SK-N-SH treated with all-trans-retinoic acid at 6 μM for 48 hours (cell line): Measurements from ENCODE around the gene PABPN1L.

Experiments used
- ATAC-seq: fragments of 200-7000 bp; cut with Tn5 transposase; 3 replicates; pipeline ENCODE4 v1.9.1; 2020; ENCODE audit warnings: mild to moderate bottlenecking, moderate library complexity
- ARNTL ChIP-seq: fragments of 450-650 bp; formaldehyde crosslinking; IDR thresholded peaks from 2 replicates; pipeline ENCODE4 v1.5.0; 2020; ENCODE audit warnings: low read depth, mild to moderate bottlenecking, moderate library complexity, borderline replicate concordance
- BACH2 ChIP-seq: fragments of 250-450 bp; sonication (Bioruptor Pico); IDR thresholded peaks from 2 replicates; pipeline ENCODE4 v1.9.0; 2021; ENCODE audit warnings: mild to moderate bottlenecking, borderline replicate concordance
- CREB5 ChIP-seq: fragments of 250-450 bp; sonication (Bioruptor Pico); IDR thresholded peaks from 2 replicates; pipeline ENCODE4 v1.5.1; 2020; ENCODE audit warnings: low read depth, mild to moderate bottlenecking, moderate library complexity
- CSDC2 ChIP-seq: fragments of 250-450 bp; sonication (Bioruptor Pico); IDR thresholded peaks from 2 replicates; pipeline ENCODE4 v1.5.0; 2020; ENCODE audit warnings: mild to moderate bottlenecking, moderate library complexity
- ESRRG ChIP-seq: fragments of 250-450 bp; sonication (Bioruptor Pico); IDR thresholded peaks from 2 replicates; pipeline ENCODE4 v1.6.1; 2021; ENCODE audit warnings: mild to moderate bottlenecking
- GLIS3 ChIP-seq: fragments of 250-450 bp; sonication (Bioruptor Pico); IDR thresholded peaks from 2 replicates; pipeline ENCODE4 v1.5.0; 2020; ENCODE audit warnings: mild to moderate bottlenecking, moderate library complexity
- ISL1 ChIP-seq: fragments of 250-450 bp; sonication (Bioruptor Pico); IDR thresholded peaks from 2 replicates; pipeline ENCODE4 v2.1.2; 2022; ENCODE audit warnings: mild to moderate bottlenecking, moderate library complexity
- OSR1 ChIP-seq: fragments of 250-450 bp; sonication (Bioruptor Pico); IDR thresholded peaks from 2 replicates; pipeline ENCODE4 v1.8.0; 2022; ENCODE audit warnings: moderate library complexity, mild to moderate bottlenecking, inconsistent platforms
- PATZ1 ChIP-seq: fragments of 250-450 bp; sonication (Bioruptor Pico); IDR thresholded peaks from 2 replicates; pipeline ENCODE4 v1.8.0; 2020; ENCODE audit warnings: mild to moderate bottlenecking, moderate library complexity, borderline replicate concordance
- POU6F1 ChIP-seq: fragments of 250-450 bp; sonication (Bioruptor Pico); IDR thresholded peaks from 2 replicates; pipeline ENCODE4 v1.8.0; 2021; ENCODE audit warnings: low read depth, mild to moderate bottlenecking, moderate library complexity, borderline replicate concordance
- PPARA ChIP-seq: fragments of 250-450 bp; sonication (Bioruptor Pico); IDR thresholded peaks from 2 replicates; pipeline ENCODE4 v1.5.0; 2020; ENCODE audit warnings: mild to moderate bottlenecking, borderline replicate concordance
- RARB ChIP-seq: fragments of 250-450 bp; sonication (Bioruptor Pico); IDR thresholded peaks from 2 replicates; pipeline ENCODE4 v1.8.0; 2021; ENCODE audit warnings: mild to moderate bottlenecking, moderate library complexity
- SNAI2 ChIP-seq: fragments of 250-450 bp; sonication (Bioruptor Pico); IDR thresholded peaks from 2 replicates; pipeline ENCODE4 v1.5.0; 2020; ENCODE audit warnings: mild to moderate bottlenecking, moderate library complexity
- TCF4 ChIP-seq: fragments of 250-450 bp; sonication (Bioruptor Pico); IDR thresholded peaks from 2 replicates; pipeline ENCODE4 v1.8.0; 2021; ENCODE audit warnings: mild to moderate bottlenecking, moderate library complexity, borderline replicate concordance
- TOX ChIP-seq: fragments of 250-450 bp; sonication (Bioruptor Pico); IDR thresholded peaks from 2 replicates; pipeline ENCODE4 v1.8.0; 2021; ENCODE audit warnings: mild to moderate bottlenecking, moderate library complexity, borderline replicate concordance
- TSHZ2 ChIP-seq: fragments of 250-450 bp; sonication (Bioruptor Pico); IDR thresholded peaks from 2 replicates; pipeline ENCODE4 v1.5.0; 2020; ENCODE audit warnings: mild to moderate bottlenecking, moderate library complexity
- ZC3H10 ChIP-seq: fragments of 250-450 bp; sonication (Bioruptor Pico); IDR thresholded peaks from 2 replicates; pipeline ENCODE4 v1.5.1; 2021; ENCODE audit warnings: mild to moderate bottlenecking, moderate library complexity
- ZFP30 ChIP-seq: fragments of 450-650 bp; formaldehyde crosslinking; IDR thresholded peaks from 2 replicates; pipeline ENCODE4 v1.5.0; 2022; ENCODE audit warnings: mild to moderate bottlenecking, moderate library complexity
- ZNF565 ChIP-seq: fragments of 450-650 bp; formaldehyde crosslinking; conservative IDR thresholded peaks from 2 replicates; pipeline ENCODE4 v1.5.0; 2020; ENCODE audit warnings: low read depth, mild to moderate bottlenecking, moderate library complexity
- ZNF70 ChIP-seq: fragments of 450-650 bp; formaldehyde crosslinking; IDR thresholded peaks from 2 replicates; pipeline ENCODE4 v1.5.0; 2020; ENCODE audit warnings: mild to moderate bottlenecking, moderate library complexity
- ZNF8 ChIP-seq: fragments of 450-650 bp; formaldehyde crosslinking; IDR thresholded peaks from 2 replicates; pipeline ENCODE4 v1.5.0; 2020; ENCODE audit warnings: mild to moderate bottlenecking, moderate library complexity
- TF ChIP-seq, protein P1 (sequence below): fragments of 250-450 bp; sonication (Bioruptor Pico); IDR thresholded peaks from 2 replicates; pipeline ENCODE4 v1.5.1; 2021; ENCODE audit warnings: mild to moderate bottlenecking, moderate library complexity

The PABPN1L gene

GRCh38 chr16:88911136-88911945, 44.9 kb upstream of the PABPN1L start:
- no peak for TF ChIP-seq ISL1 (CRISPR knock-in tag)
- no peak for TF ChIP-seq RARB (CRISPR knock-in tag)
- TF ChIP-seq ZNF565 (CRISPR knock-in tag): no peak
- no peak for TF ChIP-seq ARNTL (CRISPR knock-in tag)
- TF ChIP-seq POU6F1 (CRISPR knock-in tag): no peak
- no peak for TF ChIP-seq TOX (CRISPR knock-in tag)
- TF ChIP-seq CREB5 (CRISPR knock-in tag): no peak
- no peak for TF ChIP-seq ESRRG (CRISPR knock-in tag)
- TF ChIP-seq, protein P1, sequence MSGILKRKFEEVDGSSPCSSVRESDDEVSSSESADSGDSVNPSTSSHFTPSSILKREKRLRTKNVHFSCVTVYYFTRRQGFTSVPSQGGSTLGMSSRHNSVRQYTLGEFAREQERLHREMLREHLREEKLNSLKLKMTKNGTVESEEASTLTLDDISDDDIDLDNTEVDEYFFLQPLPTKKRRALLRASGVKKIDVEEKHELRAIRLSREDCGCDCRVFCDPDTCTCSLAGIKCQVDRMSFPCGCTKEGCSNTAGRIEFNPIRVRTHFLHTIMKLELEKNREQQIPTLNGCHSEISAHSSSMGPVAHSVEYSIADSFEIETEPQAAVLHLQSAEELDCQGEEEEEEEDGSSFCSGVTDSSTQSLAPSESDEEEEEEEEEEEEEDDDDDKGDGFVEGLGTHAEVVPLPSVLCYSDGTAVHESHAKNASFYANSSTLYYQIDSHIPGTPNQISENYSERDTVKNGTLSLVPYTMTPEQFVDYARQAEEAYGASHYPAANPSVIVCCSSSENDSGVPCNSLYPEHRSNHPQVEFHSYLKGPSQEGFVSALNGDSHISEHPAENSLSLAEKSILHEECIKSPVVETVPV (CRISPR knock-in tag): no peak
- TF ChIP-seq TCF4 (CRISPR knock-in tag): no peak
- TF ChIP-seq CSDC2 (CRISPR knock-in tag): no peak
- TF ChIP-seq ZNF8: no peak
- no peak for TF ChIP-seq PPARA (CRISPR knock-in tag)
- TF ChIP-seq OSR1: no peak
- TF ChIP-seq PATZ1 (CRISPR knock-in tag): no peak
- no peak for TF ChIP-seq ZNF70
- no peak for TF ChIP-seq ZC3H10 (CRISPR knock-in tag)
- no peak for TF ChIP-seq TSHZ2 (CRISPR knock-in tag)
- ATAC-seq: no peak

DNA sequence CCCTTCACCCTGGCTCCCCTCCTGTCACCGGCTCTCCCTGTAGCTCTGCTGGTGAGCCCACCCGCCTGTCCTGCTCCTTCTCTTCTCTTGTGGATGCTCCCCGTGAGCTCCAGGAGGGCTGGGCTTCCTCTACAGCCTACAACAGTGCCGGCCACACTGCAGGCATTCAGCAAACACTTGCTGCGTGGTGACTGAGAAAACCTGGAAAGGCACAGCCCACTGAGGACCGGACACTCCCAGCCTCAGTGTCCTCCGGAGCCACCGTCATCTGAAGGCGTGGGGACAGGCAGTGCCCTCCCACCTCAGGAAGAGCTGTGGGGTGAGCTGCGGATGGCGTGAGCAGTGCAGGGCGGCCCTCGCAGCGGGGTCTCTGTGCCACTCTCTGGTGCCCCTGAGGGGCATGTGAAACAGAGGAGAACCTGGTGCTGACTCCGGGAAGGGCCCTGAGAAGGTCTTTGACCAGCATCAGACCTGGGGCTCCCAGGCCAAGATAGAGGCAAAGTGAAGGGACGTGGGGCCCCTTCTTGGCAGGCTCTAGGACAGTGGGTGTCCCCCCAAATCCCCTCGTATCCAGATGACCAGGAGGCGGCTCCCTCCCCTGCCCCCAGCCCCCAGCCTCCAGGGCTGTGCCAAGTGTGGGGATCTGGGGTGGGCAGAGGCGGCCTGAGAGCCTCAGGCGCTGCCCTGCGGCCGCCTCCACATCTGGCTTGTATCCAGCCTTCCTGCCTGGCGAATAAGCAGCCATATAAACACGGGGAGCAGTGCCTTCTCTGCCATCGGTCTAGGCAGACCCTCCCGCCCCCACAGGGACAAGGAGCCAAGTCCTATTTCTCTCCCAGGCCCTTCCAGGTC, 44.0 kb upstream of the PABPN1L start:
- ATAC-seq: peak; percentile 27
- TF ChIP-seq CSDC2 (CRISPR knock-in tag): no peak
- no peak for TF ChIP-seq SNAI2 (CRISPR knock-in tag)
- no peak for TF ChIP-seq ZFP30 (CRISPR knock-in tag)
- TF ChIP-seq ESRRG (CRISPR knock-in tag): no peak
- no peak for TF ChIP-seq RARB (CRISPR knock-in tag)
- no peak for TF ChIP-seq CREB5 (CRISPR knock-in tag)
- no peak for TF ChIP-seq ZC3H10 (CRISPR knock-in tag)
- no peak for TF ChIP-seq GLIS3 (CRISPR knock-in tag)
- no peak for TF ChIP-seq ZNF565 (CRISPR knock-in tag)
- TF ChIP-seq PATZ1 (CRISPR knock-in tag): no peak
- TF ChIP-seq POU6F1 (CRISPR knock-in tag): no peak
- no peak for TF ChIP-seq ARNTL (CRISPR knock-in tag)
- TF ChIP-seq ZNF70: no peak
- no peak for TF ChIP-seq ZNF8
- TF ChIP-seq BACH2 (CRISPR knock-in tag): no peak
- no peak for TF ChIP-seq TOX (CRISPR knock-in tag)
